Upper lobe of left lung (tissue), 6 donors: ENCODE data around the gene ADARB1. TPM values are rescaled to one million over a fixed set of nuclear protein-coding genes. Genes with fewer than 3 reads are reported as not detected.

ENCODE experiments used
- ATAC-seq, 2 donors: fragments of 200-7000 bp; cut with Tn5 transposase; one replicate each; pipeline ENCODE4 v1.9.1; 2022; ENCODE audit warnings: mild to moderate bottlenecking in 2 of 2, moderate library complexity in 2 of 2; ENCODE audit not compliant: low FRiP score in 2 of 2
- DNase-seq, 2 donors: peaks; one replicate each; pipeline ENCODE4 v3.0.0-alpha.2; 2019 to 2020
- H3K27ac ChIP-seq, 4 donors: fragments of 200-600 bp; sonication (generic); one replicate each; pipeline ENCODE4 v1.5.1; 2016 to 2019
- H3K27me3 ChIP-seq, 4 donors: fragments of 200-600 bp; sonication (generic); one replicate each; pipeline ENCODE4 v1.5.1; 2017 to 2019
- H3K36me3 ChIP-seq, 4 donors: fragments of 200-600 bp; sonication (generic); one replicate each; pipeline ENCODE4 v1.5.1; 2016 to 2019
- H3K4me1 ChIP-seq, 4 donors: fragments of 200-600 bp; sonication (generic); one replicate each; pipeline ENCODE4 v1.5.1; 2018 to 2019
- H3K4me3 ChIP-seq, 4 donors: fragments of 200-600 bp; sonication (generic); one replicate each; pipeline ENCODE4 v1.5.1; 2017 to 2019; ENCODE audit warnings: mild to moderate bottlenecking in 2 of 4, moderate library complexity in 1 of 4
- H3K9me3 ChIP-seq, 4 donors: fragments of 200-600 bp; sonication (generic); one replicate each; pipeline ENCODE4 v1.5.1; 2018 to 2019
- EP300 ChIP-seq, 4 donors: sonication (generic); formaldehyde crosslinking; IDR thresholded peaks; one replicate each; pipeline ENCODE4 v1.5.1; 2017; ENCODE audit warnings: antibody characterized with exemption in 4 of 4, control low read depth in 2 of 4
- POLR2A ChIP-seq, 4 donors: fragments of 450-650 bp; IDR thresholded peaks; one replicate each; pipeline ENCODE4 v1.5.1; 2016 to 2017; ENCODE audit warnings: antibody characterized with exemption in 4 of 4, mild to moderate bottlenecking in 2 of 4
- POLR2AphosphoS5 ChIP-seq, 2 donors: sonication (generic); formaldehyde crosslinking; IDR thresholded peaks; one replicate each; pipeline ENCODE4 v1.5.1; 2017; ENCODE audit warnings: antibody characterized with exemption in 2 of 2
- whole genome bisulfite sequencing, 2 donors: methylation state at CpG; one replicate each; pipeline ENCODE4 v1.1.5; 2017 to 2018; 5-methylcytosine and 5-hydroxymethylcytosine counted together
- total RNA-seq, 6 donors: library from RNA; depleted of rRNA in 4 of 6; stranded (reverse); fragments of >200 nt in 4 of 6; gene quantifications; one replicate each; pipeline versions ENCODE4 v1.1.0 to v1.2.1, GENCODE V29; 2016 to 2021
- TF ChIP-seq, protein P1 (sequence below), 6 experiments: fragments of 450-650 bp in 4 of 6; fragments of 200-600 bp in 2 of 6; sonication (generic) in 2 of 6; IDR thresholded peaks; one replicate each; pipeline ENCODE4 v1.5.1; 2016 to 2019; ENCODE audit warnings: antibody characterized with exemption in 6 of 6
- donor health status: DM: no; HTN: no; CAD: no; lungs with moderate emphysema.
- donor health status: DM: no; HTN: yes; CAD: no; lungs with severe emphysema.

The ADARB1 gene
- total RNA-seq, 6 donors from 2014 or later = 26.5 to 94.3 (median 42.4) TPM

DNA sequence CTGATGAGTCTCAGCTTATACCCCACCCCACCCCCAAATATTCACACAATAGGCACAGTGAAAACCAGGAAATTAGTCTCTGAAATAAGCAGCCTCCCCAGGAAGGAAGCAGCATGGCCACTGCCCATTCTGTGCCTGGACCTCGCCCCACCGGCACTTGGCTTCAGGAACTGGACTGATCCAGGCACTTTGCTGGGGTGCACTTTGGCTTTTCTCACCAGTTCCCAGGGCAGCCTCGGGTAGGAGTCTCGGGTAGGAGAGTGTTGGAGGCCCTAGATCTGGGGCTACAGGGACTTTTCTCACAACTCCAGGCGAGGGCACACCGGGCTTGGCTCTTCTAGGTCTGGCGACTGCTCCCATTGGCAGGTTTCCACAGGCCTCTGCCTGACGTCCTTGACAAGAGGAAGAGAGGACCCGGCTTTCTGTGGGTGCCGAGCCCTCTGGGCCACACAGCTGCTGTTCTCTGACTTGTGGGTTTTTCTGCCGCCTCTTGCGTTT lies 18.7 kb downstream of the ADARB1 start:
- no peak for DNase-seq
- Histone ChIP-seq H3K36me3 (no peaks in the 10 kb centered on the region), H3K27me3 (no peaks in the 10 kb centered on the region), H3K9me3 (no peaks in the 10 kb centered on the region), H3K4me1 (peaks cover 51 to 70% (median 67%) of the 10 kb centered on the region in 4 donors), H3K4me3 (peak overlapping the region in 3 of 4 donors; percentile 1 to 36 (median 21)), H3K27ac (peak overlapping the region; percentile 66 to 77 (median 70))
- WGBS, 2 donors = 31 to 52% methylated on average over 6 to 12 of the region's 12 CpGs
- TF ChIP-seq EP300 (IDR thresholded peaks at IDR 0.05) (no peak), POLR2AphosphoS5 (IDR thresholded peaks at IDR 0.05) (peak; percentile 20 to 64)
- TF ChIP-seq, protein P1, sequence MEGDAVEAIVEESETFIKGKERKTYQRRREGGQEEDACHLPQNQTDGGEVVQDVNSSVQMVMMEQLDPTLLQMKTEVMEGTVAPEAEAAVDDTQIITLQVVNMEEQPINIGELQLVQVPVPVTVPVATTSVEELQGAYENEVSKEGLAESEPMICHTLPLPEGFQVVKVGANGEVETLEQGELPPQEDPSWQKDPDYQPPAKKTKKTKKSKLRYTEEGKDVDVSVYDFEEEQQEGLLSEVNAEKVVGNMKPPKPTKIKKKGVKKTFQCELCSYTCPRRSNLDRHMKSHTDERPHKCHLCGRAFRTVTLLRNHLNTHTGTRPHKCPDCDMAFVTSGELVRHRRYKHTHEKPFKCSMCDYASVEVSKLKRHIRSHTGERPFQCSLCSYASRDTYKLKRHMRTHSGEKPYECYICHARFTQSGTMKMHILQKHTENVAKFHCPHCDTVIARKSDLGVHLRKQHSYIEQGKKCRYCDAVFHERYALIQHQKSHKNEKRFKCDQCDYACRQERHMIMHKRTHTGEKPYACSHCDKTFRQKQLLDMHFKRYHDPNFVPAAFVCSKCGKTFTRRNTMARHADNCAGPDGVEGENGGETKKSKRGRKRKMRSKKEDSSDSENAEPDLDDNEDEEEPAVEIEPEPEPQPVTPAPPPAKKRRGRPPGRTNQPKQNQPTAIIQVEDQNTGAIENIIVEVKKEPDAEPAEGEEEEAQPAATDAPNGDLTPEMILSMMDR (IDR thresholded peaks at IDR 0.05) = no peak
- peak; percentile 40 to 45 for ATAC-seq

DNA sequence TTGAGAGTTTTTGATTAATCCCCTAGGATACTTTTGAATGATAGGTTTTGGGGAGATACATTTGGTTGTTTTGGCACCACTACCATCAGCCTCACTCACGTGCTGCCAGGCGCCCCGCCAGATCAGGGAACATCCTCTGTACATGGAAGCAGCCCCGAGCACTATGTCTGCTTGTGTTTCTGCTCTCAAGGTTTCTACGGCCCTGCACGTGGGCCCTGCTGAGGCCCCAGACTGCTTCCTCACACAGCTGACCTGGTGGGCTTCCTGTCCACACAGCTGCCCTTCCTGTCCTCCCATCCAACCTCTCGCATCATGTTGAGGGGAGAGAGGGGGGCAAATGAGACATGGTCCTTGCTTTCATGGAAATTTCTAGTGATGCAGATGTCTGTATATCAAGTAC lies 20.0 kb downstream of the ADARB1 start:
- no peak overlapping the region for H3K4me3 ChIP-seq
- no peaks in the 10 kb centered on the region for H3K36me3 ChIP-seq
- H3K9me3 ChIP-seq = no peaks in the 10 kb centered on the region
- WGBS, 2 donors = 39 to 66% methylated on average over 5 to 7 of the region's 7 CpGs
- DNase-seq = peak in 1 of 2 donors; percentile 56
- no peaks in the 10 kb centered on the region for H3K27me3 ChIP-seq
- TF ChIP-seq, protein P1 (IDR thresholded peaks at IDR 0.05) = no peak
- TF ChIP-seq EP300 (IDR thresholded peaks at IDR 0.05) (no peak), POLR2AphosphoS5 (IDR thresholded peaks at IDR 0.05) (no peak), POLR2A (IDR thresholded peaks at IDR 0.05) (no peak)
- H3K27ac ChIP-seq = peak overlapping the region; percentile 50 to 77 (median 70)
- H3K4me1 ChIP-seq = peaks cover 64 to 83% (median 74%) of the 10 kb centered on the region in 4 donors
- no peak for ATAC-seq

DNA sequence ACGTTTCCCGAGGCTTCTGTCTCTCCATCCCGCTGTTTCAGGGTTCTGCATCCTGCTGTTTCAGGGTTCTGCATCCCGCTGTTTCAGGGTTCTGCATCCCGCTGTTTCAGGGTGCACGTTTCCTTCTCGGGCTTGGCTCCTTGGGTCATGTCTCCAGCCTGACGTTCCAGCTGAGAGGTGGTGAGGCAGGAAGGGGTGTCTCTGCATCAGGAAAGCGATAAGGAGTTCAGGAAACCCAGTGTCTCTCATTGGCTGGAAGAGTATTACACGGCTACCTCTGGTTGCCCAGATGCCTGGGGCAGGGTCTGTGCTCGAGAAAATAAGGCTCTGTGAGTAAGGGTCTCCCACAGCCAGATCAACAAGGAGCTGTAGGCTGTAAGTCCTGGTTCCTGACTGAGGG lies 21.1 kb downstream of the ADARB1 start:
- peak overlapping the region; percentile 4 to 77 (median 55) for H3K27ac ChIP-seq
- no peak for DNase-seq
- no peaks in the 10 kb centered on the region for H3K27me3 ChIP-seq
- H3K4me3 ChIP-seq = peak overlapping the region in 1 of 4 donors; percentile 2
- 62 to 81% methylated on average over 10 to 11 of the region's 11 CpGs for WGBS, 2 donors
- no peaks in the 10 kb centered on the region for H3K36me3 ChIP-seq
- ATAC-seq = no peak
- no peak for TF ChIP-seq POLR2A (IDR thresholded peaks at IDR 0.05)
- no peaks in the 10 kb centered on the region for H3K9me3 ChIP-seq
- H3K4me1 ChIP-seq = peaks cover 64 to 86% (median 74%) of the 10 kb centered on the region in 4 donors

DNA sequence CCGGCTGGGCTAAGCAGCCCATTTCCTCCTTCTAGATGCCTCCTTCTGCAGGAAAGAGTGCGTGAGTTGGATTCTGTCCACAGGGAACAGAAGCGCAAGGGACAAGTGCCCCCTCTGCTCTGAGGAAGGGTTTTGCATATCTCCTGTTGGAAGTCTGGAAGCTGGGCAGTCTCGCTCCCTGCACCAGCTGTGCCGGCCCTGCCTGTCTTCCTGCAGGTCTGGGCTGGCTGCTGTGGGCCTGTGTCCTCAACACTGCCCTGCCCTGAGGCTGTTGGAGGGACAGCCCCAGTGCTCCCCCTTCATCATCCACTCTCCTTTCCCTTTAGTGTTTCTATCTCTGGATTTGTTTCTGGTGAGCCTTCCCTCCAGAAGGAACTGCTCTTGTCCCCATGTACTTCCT lies 21.8 kb downstream of the ADARB1 start:
- no peaks in the 10 kb centered on the region for H3K9me3 ChIP-seq
- DNase-seq (peak in 1 of 2 donors; percentile 47), ATAC-seq (no peak)
- WGBS, 2 donors = 38 to 49% methylated on average over 5 of the region's 5 CpGs
- peak overlapping the region; percentile 4 to 77 (median 46) for H3K27ac ChIP-seq
- no peak overlapping the region for H3K4me3 ChIP-seq
- peaks cover 64 to 91% (median 73%) of the 10 kb centered on the region in 4 donors for H3K4me1 ChIP-seq
- no peaks in the 10 kb centered on the region for H3K27me3 ChIP-seq
- TF ChIP-seq, protein P1 (IDR thresholded peaks at IDR 0.05) = no peak
- no peak for TF ChIP-seq EP300 (IDR thresholded peaks at IDR 0.05)
- no peak for TF ChIP-seq POLR2A (IDR thresholded peaks at IDR 0.05)
- TF ChIP-seq POLR2AphosphoS5 (IDR thresholded peaks at IDR 0.05) = no peak
- no peaks in the 10 kb centered on the region for H3K36me3 ChIP-seq

DNA sequence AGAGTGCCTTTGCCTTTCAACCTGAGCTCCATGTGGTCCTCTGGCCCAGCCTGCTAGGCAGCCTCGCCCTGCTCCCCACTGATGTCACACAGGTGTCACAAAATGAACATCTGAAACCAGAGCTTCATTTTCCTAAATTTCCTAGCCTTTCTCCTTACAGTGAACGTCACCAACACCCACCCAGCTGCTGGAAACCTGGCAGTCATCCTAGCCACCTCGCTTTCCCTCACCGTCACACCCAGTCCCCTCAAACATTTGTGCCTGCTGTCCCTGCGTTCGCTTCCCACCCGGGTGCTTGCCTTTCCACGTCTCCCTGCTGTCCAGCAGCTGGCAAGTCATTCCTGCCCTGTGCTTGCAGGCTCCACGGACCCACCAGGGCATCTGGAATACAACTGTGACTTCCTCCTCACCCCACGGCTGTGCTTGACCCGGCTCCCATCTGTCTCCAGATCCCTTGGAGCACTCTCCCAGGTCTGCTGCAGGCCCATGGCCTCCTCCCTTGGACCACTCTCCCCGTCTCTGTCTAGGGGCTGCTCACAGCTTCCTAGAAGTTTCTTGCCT lies 23.5 kb downstream of the ADARB1 start:
- Histone ChIP-seq H3K4me3 (no peak overlapping the region), H3K27ac (peak overlapping the region in 3 of 4 donors; percentile 17 to 77 (median 44)), H3K36me3 (no peaks in the 10 kb centered on the region), H3K9me3 (no peaks in the 10 kb centered on the region), H3K27me3 (no peaks in the 10 kb centered on the region), H3K4me1 (peaks cover 67 to 86% (median 74%) of the 10 kb centered on the region in 4 donors)
- 73 to 82% methylated on average over 12 of the region's 12 CpGs for WGBS, 2 donors
- DNase-seq = no peak
- TF ChIP-seq POLR2AphosphoS5 (IDR thresholded peaks at IDR 0.05) (no peak), EP300 (IDR thresholded peaks at IDR 0.05) (no peak), POLR2A (IDR thresholded peaks at IDR 0.05) (no peak)
- TF ChIP-seq, protein P1 (IDR thresholded peaks at IDR 0.05) = no peak
- no peak for ATAC-seq
